HG03342 (cell line): ENCODE data around the gene C16orf92.
"Not testable (repeated sequence)": the region's sequence is repeated elsewhere in the genome, so short reads cannot be mapped to it uniquely, and the experiment has no call there.

Source experiments
- ATAC-seq: cut with Tn5 transposase; IDR thresholded peaks from one replicate; pipeline ENCODE4 v1.9.1; 2021; ENCODE audit warnings: mild to moderate bottlenecking, moderate library complexity; ENCODE audit not compliant: unreplicated experiment

The C16orf92 gene

GRCh38 chr16:30003670-30004423, 19.2 kb upstream of the C16orf92 start:
- ATAC-seq, result no peak

DNA sequence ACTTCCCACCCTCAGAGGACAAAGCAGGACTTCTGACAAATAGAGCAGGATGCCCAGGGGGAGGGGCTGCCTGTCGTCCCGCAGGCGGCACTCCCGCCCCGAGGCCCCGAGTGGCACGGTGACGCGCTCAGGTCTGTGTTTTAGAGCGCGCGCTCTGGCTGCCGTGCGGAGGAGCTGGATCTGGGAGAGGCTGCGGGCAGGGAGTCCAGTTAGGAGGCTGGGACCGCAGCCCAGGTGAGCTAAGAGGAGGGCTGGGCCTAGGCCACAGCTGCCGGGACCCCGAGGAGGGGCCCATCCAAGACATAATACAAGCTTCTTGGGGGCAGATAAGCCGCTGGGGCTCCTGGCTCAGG, 18.6 kb upstream of the C16orf92 start:
- ATAC-seq, result no peak

GRCh38 chr16:30004811-30005242, 18.2 kb upstream of the C16orf92 start:
- ATAC-seq, result no peak

DNA sequence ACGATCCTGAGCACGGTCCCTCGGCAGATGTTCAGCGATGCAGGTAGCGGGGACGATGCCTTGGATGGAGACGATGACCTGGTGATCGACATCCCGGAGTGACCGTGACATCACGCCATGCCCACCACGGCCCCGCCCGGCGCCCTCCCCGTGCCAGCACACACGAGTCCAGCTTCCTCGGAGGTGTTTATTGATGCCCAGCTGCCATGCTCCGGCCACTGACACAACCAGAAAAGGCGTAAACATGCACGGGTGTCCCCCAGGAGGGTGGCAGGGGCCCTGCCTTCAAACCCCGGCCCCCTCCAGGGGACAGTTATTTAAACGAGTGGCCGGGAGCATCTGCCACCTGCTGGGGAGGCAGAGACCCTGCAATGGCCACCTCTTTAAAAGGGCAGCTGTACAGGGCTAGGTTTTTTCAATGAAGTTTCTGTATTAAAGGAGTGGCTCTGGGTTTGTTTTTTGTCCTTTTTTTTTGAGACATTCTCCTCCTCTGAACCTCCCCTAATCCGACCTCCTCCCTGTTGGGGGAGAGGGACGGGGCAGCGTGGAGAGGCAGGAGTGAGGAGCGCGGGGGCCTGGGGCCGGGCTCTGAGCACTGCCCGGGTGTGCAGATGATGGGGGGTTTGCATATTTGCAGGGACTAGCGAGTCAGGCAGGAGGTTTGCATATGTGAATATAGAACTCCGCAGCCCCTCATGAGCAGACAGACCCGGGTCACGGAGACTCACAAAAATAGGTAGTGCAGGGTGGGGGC, 17.5 kb upstream of the C16orf92 start:
- ATAC-seq, result no peak

DNA sequence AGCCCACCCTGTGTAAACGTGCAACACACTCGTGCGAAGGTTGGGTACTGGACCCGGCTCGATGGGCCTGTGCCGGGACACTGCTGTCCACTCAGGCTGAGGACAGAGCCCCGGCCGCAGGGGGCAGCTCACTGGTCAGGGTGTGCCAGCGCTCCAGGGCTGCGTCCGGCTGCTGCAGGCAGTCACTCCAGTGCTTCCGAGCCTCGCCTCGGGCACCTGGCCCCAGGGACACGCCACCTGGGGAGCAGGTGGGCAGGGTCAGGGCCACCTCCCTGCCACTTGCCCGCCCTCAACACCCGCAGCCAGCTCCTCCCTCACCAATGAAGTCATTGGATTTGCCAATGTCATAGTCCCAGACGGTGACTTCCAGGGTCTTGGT, 16.9 kb upstream of the C16orf92 start:
- no peak for ATAC-seq

DNA sequence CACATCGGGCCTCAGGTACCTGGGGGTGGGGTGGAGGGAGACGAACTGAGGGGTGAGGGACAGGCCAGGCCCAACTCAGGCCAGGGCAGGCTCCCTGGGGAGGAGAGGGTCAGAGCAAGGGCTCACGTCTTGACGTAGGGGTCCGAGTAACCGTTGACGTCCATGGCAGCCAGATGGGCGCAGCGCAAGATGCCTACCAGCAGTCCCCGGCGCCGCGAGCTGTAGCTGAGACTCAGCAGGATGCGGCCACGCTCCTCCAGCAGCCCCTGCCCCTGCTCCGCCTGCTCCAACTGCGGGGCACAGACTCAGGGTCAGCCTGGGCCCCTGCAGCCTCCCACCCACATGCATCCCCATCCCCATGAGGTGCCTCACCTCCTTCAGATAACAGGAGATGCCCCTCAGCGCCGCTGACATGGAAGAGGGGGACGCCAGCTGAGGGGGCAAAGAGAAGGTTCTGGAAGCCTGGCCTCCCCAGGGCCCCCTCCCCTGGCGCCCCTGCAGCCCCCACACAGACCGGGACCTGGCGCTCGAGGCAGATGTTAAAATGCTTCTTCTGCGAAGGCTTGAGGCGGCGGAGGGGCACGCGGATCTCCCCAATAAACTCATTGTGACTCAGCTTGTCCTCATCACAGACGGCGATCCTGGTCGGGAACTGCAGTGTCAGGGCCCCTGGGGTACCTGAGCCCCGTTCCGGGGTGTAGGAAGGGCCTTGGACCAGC, 16.2 kb upstream of the C16orf92 start:
- no peak for ATAC-seq

GRCh38 chr16:30007378-30007895, 15.6 kb upstream of the C16orf92 start:
- no peak for ATAC-seq

GRCh38 chr16:30009085-30009862, 13.7 kb upstream of the C16orf92 start:
- ATAC-seq, result no peak

GRCh38 chr16:30009990-30010843, 12.8 kb upstream of the C16orf92 start:
- no peak for ATAC-seq

DNA sequence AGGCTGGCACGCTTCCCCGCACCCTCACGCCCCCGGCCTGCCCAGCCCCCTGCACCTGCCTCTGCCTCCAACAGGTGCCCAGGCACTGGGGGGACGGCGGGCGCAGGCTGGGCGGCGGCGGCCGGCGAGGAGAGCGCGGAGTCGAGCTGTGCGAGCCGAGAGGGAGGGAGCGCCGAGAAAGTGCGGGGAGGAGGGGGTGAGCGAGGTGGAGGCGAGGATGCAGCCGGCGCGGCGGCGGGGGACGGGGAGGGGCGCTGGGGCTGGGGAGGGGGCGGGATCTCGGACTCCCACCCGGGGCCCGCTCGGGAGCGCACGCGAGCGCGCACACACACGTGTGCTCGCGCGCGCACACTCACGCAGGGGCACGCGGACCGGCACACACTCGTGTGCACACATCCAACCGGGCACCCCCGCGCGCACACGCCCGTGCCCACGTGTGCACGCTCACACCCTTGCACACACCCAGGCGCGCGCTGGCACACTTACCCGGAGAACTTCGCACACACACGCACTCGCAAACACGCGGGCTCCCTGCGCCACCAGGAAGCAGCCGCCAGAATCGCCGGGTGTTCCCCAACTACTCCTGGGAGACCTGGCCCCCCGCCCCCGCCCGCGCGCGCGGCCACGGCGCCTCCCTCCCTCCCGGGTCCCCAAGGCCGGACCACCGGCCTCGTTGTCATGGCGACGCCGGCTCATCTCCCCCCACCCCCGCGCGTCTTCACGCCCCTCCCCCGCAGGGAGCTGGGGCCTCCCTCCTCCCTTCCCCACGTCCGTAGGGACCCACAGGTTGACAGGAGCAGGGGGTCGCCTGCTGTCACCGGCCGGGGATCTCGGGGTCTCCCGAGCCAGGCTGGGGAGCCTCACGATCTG, 11.9 kb upstream of the C16orf92 start, which contains the start of gene DOC2A:
Gene DOC2A (minus strand): TSS at position 184 of the 870 bp plus-strand sequence. CDS start 805 bp downstream, outside the sequence.
- ATAC-seq, result no peak

GRCh38 chr16:30011714-30012504, 11.1 kb upstream of the C16orf92 start:
- ATAC-seq, result no peak

GRCh38 chr16:30012598-30012997, 10.4 kb upstream of the C16orf92 start:
- not testable (repeated sequence) for ATAC-seq

DNA sequence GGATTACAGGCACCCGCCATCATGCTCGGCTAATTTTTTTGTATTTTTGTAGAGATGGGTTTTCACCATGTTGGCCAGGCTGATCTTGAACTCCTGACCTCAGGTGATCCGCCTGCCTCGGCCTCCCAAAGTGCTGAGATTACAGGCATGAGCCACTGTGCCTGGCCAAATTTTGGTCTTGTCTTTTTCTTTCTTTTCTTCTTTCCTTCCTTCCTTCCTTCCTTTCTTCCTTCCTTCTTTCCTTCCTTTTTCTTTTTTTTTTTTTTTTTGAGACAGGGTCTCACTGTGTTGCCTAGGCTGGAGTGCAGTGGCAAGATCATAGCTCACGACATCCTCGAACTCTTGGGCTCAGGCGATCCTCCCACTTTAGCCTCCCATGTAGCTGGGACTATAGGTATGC, 7.5 kb upstream of the C16orf92 start:
- ATAC-seq, result not testable (repeated sequence)

DNA sequence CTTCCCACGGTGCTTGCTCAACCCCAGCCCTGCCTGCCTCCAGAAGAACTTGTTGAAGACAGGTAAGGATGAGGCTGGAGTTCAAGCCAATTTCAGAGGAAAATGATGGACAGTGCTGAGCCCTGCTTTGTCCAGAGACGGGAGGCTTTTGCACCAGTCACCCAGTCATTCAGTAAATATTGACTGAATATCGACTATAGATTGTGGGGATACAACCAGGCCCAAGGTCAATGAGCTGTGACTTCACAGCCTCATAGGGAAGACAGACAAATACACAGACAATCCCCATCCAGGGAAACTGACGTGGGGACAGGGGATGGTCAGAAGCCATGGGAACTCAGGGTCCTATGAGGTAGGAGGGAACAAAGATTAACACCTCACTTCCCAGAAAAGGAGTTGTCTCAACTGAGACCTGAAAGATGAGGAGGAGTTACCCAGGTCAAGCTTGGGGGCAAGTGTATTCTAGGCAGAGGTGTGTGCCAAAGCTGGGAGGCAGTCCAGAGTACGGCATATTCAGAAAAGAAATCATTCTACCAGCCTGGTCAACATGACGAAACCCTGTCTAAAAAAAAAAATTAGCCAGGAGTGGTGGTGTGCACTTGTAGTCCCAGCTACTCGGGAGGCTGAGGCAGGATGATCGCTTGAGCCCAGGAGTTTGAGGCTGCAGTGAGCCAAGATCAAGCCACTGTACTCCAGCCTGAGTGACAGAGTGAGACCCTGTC, 6.3 kb upstream of the C16orf92 start:
- ATAC-seq, result no peak

GRCh38 chr16:30017277-30017656, 5.7 kb upstream of the C16orf92 start:
- no peak for ATAC-seq

DNA sequence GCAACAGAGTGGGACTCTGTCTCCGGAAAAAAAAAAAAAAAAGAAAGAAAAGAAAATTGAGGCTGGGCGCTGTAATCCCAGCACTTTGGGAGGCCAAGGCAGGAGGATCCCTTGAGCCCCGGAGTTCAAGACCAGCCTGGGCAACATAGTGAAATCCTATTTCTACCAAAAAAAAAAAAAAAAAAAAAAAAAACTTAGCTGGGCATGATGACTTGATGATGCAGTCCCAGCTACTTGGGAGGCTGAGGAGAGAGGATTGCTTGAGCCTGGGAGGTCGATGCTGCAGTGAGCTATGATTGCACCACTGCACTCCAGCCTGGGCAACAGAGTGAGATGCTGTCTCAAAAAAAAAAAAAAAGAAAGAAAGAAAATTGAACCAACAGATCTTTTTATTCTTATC, 5.1 kb upstream of the C16orf92 start:
- not testable (repeated sequence) for ATAC-seq

GRCh38 chr16:30018731-30019158, 4.3 kb upstream of the C16orf92 start:
- ATAC-seq, result no peak
